Left ventricle myocardium superior (tissue), 1 donor: Measurements from ENCODE around the gene MAPK11. TPM values are rescaled to one million over a fixed set of nuclear protein-coding genes. Genes with fewer than 3 reads are reported as not detected.
A peak's percentile ranks its signal among the peaks of the same experiment; 100 is the strongest.

ENCODE experiments used
- ATAC-seq: fragments of 200-7000 bp; cut with Tn5 transposase; one replicate; pipeline ENCODE4 v1.9.1; 2020; ENCODE audit warnings: mild to moderate bottlenecking, moderate library complexity
- DNase-seq: peaks from one replicate; pipeline ENCODE4 v3.0.0-alpha.2; 2020
- intact Hi-C: fragments of 100-400 bp; cut with micrococcal nuclease; formaldehyde crosslinking; loops from one replicate; pipeline ENCODE4 v1.11.0; 2022
- total RNA-seq: library from RNA; stranded (reverse); fragmentation: NEBNext Ultra II Directional; extraction: Animal tissue kit (Norgen Biotek cat#: 25700); gene quantifications from one replicate; pipeline ENCODE4 v1.2.1, GENCODE V29; 2021
- donor health status: DM: no; HTN: yes; CAD: no; lungs with severe emphysema.

The MAPK11 gene
- total RNA-seq, 1 donor from 2014 or later: 9.1 TPM

- peak; percentile 65 for ATAC-seq
- peak; percentile 83 for DNase-seq
- intact Hi-C loops: loop anchor here (10.0 kb wide), 1 partner anchor 54 kb away; the partner anchor contains the start of gene DENND6B
Observed at GRCh38 chr22:50270666-50271394, 650 bp upstream of the MAPK11 start.

- ATAC-seq (no peak), DNase-seq (no peak)
- intact Hi-C loops: no loop called here
Observed at GRCh38 chr22:50269573-50269969, 609 bp downstream of the MAPK11 start.

- DNase-seq (no peak), ATAC-seq (no peak)
- intact Hi-C loops: no loop called here
Observed at GRCh38 chr22:50268655-50269113, 1.5 kb downstream of the MAPK11 start.

GRCh38 chr22:50267591-50268390 is 2.4 kb downstream of the MAPK11 start:
- DNase-seq: peak; percentile 82
- intact Hi-C loops: no loop called here

GRCh38 chr22:50266994-50267393 is 3.2 kb downstream of the MAPK11 start:
- intact Hi-C loops: no loop called here
- ATAC-seq: no peak

More at GRCh38 chr22:50267591-50268390, 2.4 kb downstream of the MAPK11 start:
- peak; percentile 74 for ATAC-seq

GRCh38 chr22:50264946-50265669 is 5.1 kb downstream of the MAPK11 start:
- DNase-seq (no peak), ATAC-seq (no peak)
- intact Hi-C loops: no loop called here

More at GRCh38 chr22:50266994-50267393, 3.2 kb downstream of the MAPK11 start:
- DNase-seq: no peak

GRCh38 chr22:50264104-50264745 is 6.0 kb downstream of the MAPK11 start:
- intact Hi-C loops: no loop called here
- DNase-seq (no peak), ATAC-seq (no peak)

GRCh38 chr22:50262973-50263617 is 7.1 kb downstream of the MAPK11 start:
- ATAC-seq: no peak
- DNase-seq: no peak
- intact Hi-C loops: no loop called here

GRCh38 chr22:50262460-50262911 is 7.7 kb downstream of the MAPK11 start:
- intact Hi-C loops: no loop called here
- ATAC-seq: no peak
- no peak for DNase-seq

- intact Hi-C loops: no loop called here
Observed at GRCh38 chr22:50261615-50262459, 8.3 kb downstream of the MAPK11 start, which contains the start of gene MAPK12. TSS of gene MAPK12 (minus strand) at chr22:50261683. CDS start at chr22:50261509, 174 bp downstream.

GRCh38 chr22:50260801-50261614 is 9.2 kb downstream of the MAPK11 start:
- DNase-seq (peak; percentile 76), ATAC-seq (peak; percentile 14)
- intact Hi-C loops: no loop called here

More at GRCh38 chr22:50261615-50262459, 8.3 kb downstream of the MAPK11 start, which contains the start of gene MAPK12:
- ATAC-seq: peak; percentile 42
- DNase-seq: peak; percentile 60

- intact Hi-C loops: no loop called here
- no peak for ATAC-seq
- no peak for DNase-seq
Observed at GRCh38 chr22:50260434-50260800, 9.8 kb downstream of the MAPK11 start.

- intact Hi-C loops: no loop called here
- no peak for ATAC-seq
- DNase-seq: no peak
Observed at GRCh38 chr22:50259302-50259701, 10.9 kb downstream of the MAPK11 start.

GRCh38 chr22:50258361-50259292 is 11.6 kb downstream of the MAPK11 start:
- intact Hi-C loops: no loop called here
- DNase-seq: peak; percentile 79
- peak; percentile 83 for ATAC-seq

GRCh38 chr22:50257451-50258360 is 12.5 kb downstream of the MAPK11 start:
- ATAC-seq (peak; percentile 3), DNase-seq (no peak)
- intact Hi-C loops: no loop called here
